ENCODE data around the gene FAM163B. TPM values are rescaled to one million over a fixed set of nuclear protein-coding genes. Genes with fewer than 3 reads are reported as not detected.
A peak's percentile ranks its signal among the peaks of the same experiment; 100 is the strongest.

The FAM163B gene
- polyA plus RNA-seq, 1 of the 3 experiments (the other 2 are of a cell fraction) = 0.05 TPM

DNA sequence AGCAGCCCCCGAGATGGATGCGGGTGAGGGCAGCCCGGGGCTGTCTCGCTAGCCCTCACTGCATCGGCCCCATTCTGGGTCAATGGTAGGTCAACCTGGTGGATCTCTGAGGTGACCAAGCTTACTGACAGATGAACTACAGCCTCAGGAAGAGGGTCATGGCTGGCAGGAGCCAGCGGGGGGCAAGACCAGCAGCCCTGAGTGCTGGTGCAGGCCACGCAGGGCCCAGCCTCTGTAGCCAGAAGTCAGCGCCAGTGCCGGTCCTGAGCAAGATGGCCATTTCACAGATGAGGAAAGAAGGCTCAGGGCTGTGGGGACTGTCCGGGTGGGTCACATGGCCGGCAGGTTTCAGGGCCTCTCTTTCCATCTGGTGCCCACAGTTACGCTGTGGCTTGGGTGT lies 21.9 kb upstream of the FAM163B start:
- Histone ChIP-seq H3K9me3 (no peaks in the 10 kb centered on the region), H3K4me1 (ENCODE audit: control insufficient read depth in 1 of 2, insufficient read depth in 2 of 2, low read depth in 1 of 2, low read length in 1 of 2) (peaks cover 0 to 87% of the 10 kb centered on the region in 2 experiments; a peak in 2 of 4 replicates), H3K79me2 (ENCODE audit: insufficient read depth) (no peaks in the 10 kb centered on the region), H3F3A (replicated peaks; ENCODE audit: insufficient read depth) (no peaks in the 10 kb centered on the region), H2AFZ (ENCODE audit: low read depth) (no peak overlapping the region), H3K4me2 (no peak overlapping the region), H3K4me3 (ENCODE audit: low read depth in 2 of 2, low read length in 1 of 2) (no peak overlapping the region), H4K20me1 (ENCODE audit: insufficient read depth) (no peaks in the 10 kb centered on the region), H3K27me3 (ENCODE audit: insufficient read depth) (peaks cover 14% of the 10 kb centered on the region), H3K36me3 (replicated peaks in 1 of 2; ENCODE audit: control insufficient read depth in 1 of 2, insufficient read depth in 2 of 2, low read length in 1 of 2) (no peaks in the 10 kb centered on the region), H3K27ac (ENCODE audit: low read depth in 2 of 2, low read length in 1 of 2) (peak overlapping the region in 1 of 2 experiments; percentile 100; a peak in 2 of 4 replicates), H3K9ac (no peak overlapping the region), H3K9me2 (no peaks in the 10 kb centered on the region)
- no peak for DNase-seq
- ChIA-PET CTCF (interaction anchor here (1.0 to 2.0 kb wide), 4 partner anchors 22 to 97 kb away, joined by 3 to 8 read pairs (median 4); partner anchors contain the start of genes ADAMTSL2 and FAM163B), POLR2A (interaction anchor here (1.1 to 16.4 kb wide), 3 partner anchors 20 to 70 kb away, joined by 3 to 261 read pairs (median 7); partner anchors contain the start of gene FAM163B)
- WGBS (ENCODE audit: low lambda C conversion rate) = 41% methylated on average over 4 of the region's 12 CpGs
- no peak for TF ChIP-seq FOXM1 (IDR thresholded peaks at IDR 0.05; ENCODE audit: low read depth)
- no peak for TF ChIP-seq FOSL2 (IDR thresholded peaks at IDR 0.05; ENCODE audit: borderline replicate concordance, low read depth)
- no peak for TF ChIP-seq ZBTB33 (IDR thresholded peaks at IDR 0.05; ENCODE audit: borderline replicate concordance, low read depth)
- TF ChIP-seq YY1 (IDR thresholded peaks at IDR 0.05; ENCODE audit: low read depth) = no peak
- no peak for TF ChIP-seq RXRA (IDR thresholded peaks at IDR 0.05; ENCODE audit: borderline replicate concordance, low read depth)
- no peak for TF ChIP-seq RAD21 (IDR thresholded peaks at IDR 0.05; ENCODE audit: low read length)
- no peak for TF ChIP-seq NFIC (IDR thresholded peaks at IDR 0.05; ENCODE audit: borderline replicate concordance)
- no peak for TF ChIP-seq MEF2A (IDR thresholded peaks at IDR 0.05; ENCODE audit: borderline replicate concordance, low read depth)
- no peak for TF ChIP-seq SIN3A (IDR thresholded peaks at IDR 0.05; ENCODE audit: borderline replicate concordance, low read depth, low read length)
- TF ChIP-seq CHD2 (IDR thresholded peaks at IDR 0.05; ENCODE audit: low read length, partially characterized antibody) = no peak
- no peak for TF ChIP-seq NRF1 (IDR thresholded peaks at IDR 0.05; ENCODE audit: low read depth, low read length)
- no peak for TF ChIP-seq JUND (IDR thresholded peaks at IDR 0.05)
- TF ChIP-seq TAF1 (IDR thresholded peaks at IDR 0.05; ENCODE audit: borderline replicate concordance, low read depth, low read length) = no peak
- no peak for TF ChIP-seq POLR2AphosphoS5 (IDR thresholded peaks at IDR 0.05; ENCODE audit: low read depth, low read length)
- TF ChIP-seq, protein P1, sequence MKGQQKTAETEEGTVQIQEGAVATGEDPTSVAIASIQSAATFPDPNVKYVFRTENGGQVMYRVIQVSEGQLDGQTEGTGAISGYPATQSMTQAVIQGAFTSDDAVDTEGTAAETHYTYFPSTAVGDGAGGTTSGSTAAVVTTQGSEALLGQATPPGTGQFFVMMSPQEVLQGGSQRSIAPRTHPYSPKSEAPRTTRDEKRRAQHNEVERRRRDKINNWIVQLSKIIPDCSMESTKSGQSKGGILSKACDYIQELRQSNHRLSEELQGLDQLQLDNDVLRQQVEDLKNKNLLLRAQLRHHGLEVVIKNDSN (IDR thresholded peaks at IDR 0.05; ENCODE audit: borderline replicate concordance, low read depth) = no peak
- TF ChIP-seq RCOR1 (IDR thresholded peaks at IDR 0.05; ENCODE audit: low read length) = no peak
- TF ChIP-seq IRF3 (IDR thresholded peaks at IDR 0.05; ENCODE audit: low read depth, low read length) = no peak
- TF ChIP-seq MXI1 (IDR thresholded peaks at IDR 0.05; ENCODE audit: low read depth, low read length) = no peak

All from SK-N-SH (cell line).